Stimulated activated CD8-positive, alpha-beta memory T cell treated with anti-CD3 and anti-CD28 coated beads, Interleukin-12 subunit alpha, Interleukin-12 subunit beta, amount 100 ng/mL, for 24 hours (primary cell): ENCODE data around the gene NDUFV2.
"Not testable (repeated sequence)": the region's sequence is repeated elsewhere in the genome, so short reads cannot be mapped to it uniquely, and the experiment has no call there.

Source experiments
- DNase-seq: peaks from one replicate; pipeline ENCODE4 v3.0.0-alpha.2; 2020; ENCODE audit errors: extremely low read depth

NDUFV2 gene

GRCh38 chr18:9090578-9090977 is 11.9 kb upstream of the NDUFV2 start:
- no peak for DNase-seq

GRCh38 chr18:9091066-9091476 is 11.4 kb upstream of the NDUFV2 start:
- DNase-seq, result no peak

DNA sequence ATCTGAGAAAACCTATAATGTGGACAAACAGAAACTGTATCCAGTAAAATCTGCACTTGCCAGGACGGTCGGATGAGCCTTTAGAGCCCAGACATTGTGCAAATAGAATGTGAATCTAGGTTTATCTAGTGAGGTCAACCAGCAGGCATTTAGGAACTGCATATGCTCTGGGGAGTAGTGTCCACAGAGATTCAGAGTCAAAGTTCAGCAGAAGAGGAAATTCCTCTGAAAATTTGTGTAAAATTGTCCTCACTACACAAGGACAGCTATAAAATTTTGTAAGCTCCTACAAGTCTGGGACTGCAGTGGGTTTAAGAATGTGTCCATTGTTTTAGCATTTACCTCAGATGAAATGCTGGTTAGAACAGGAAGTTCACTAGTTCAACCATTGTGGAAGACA is 9.8 kb upstream of the NDUFV2 start:
- no peak for DNase-seq

GRCh38 chr18:9093109-9093508 is 9.4 kb upstream of the NDUFV2 start:
- not testable (repeated sequence) for DNase-seq

- no peak for DNase-seq
Observed at GRCh38 chr18:9094307-9095226, 7.9 kb upstream of the NDUFV2 start.

DNA sequence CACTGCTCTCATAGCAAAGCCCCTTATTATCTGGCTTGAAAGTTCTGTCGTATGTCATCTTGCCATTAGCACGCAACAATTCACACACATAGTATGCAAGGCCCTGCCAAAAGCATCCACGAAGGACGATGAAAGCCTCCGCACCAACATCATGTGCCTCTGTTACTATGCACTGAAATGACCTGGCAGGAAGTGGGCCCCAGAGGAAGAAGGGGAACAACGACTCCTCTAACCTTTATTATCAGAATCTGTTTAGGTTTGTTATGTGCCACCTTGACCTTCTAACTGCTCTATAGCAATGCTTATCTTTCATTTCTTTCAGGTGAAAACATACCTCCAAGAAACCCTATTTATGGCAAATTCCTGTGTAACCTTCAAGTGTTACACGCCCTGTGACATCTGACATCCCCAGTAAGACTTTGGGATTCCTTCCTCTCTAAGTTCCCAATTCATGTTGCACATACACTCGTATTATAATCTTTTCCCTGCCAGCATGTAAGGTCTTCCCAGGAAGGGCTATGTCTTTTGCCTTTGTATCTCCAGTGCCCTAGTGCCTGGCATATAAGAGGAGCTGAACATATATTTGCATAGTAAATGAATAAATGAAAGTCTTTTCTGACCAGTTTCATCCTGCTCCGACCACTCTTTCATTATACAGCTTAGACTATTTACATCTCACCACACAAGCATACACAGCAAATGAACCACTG is 7.0 kb upstream of the NDUFV2 start:
- DNase-seq, result no peak

DNA sequence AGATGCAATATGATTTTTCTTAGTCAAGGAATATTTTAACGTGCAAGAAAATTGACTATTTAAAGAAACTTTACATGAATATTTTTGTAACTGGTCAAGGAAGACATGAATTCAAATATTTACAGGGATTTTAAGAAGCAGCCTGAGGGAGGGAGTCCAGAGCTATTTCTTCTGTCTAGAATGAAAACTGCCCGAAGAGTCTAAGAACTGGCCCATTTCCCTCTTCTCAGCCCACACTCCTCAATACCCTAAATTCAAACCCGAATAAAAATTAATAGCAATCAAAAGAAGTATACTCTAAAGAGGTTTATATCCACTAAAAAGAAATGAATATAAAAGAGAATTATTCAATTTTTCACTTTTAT is 6.5 kb upstream of the NDUFV2 start:
- DNase-seq, result no peak

GRCh38 chr18:9096685-9097084 is 5.8 kb upstream of the NDUFV2 start:
- DNase-seq, result no peak

GRCh38 chr18:9097349-9097748 is 5.2 kb upstream of the NDUFV2 start:
- no peak for DNase-seq

- DNase-seq, result no peak
Observed at GRCh38 chr18:9100796-9101195, 1.7 kb upstream of the NDUFV2 start.

DNA sequence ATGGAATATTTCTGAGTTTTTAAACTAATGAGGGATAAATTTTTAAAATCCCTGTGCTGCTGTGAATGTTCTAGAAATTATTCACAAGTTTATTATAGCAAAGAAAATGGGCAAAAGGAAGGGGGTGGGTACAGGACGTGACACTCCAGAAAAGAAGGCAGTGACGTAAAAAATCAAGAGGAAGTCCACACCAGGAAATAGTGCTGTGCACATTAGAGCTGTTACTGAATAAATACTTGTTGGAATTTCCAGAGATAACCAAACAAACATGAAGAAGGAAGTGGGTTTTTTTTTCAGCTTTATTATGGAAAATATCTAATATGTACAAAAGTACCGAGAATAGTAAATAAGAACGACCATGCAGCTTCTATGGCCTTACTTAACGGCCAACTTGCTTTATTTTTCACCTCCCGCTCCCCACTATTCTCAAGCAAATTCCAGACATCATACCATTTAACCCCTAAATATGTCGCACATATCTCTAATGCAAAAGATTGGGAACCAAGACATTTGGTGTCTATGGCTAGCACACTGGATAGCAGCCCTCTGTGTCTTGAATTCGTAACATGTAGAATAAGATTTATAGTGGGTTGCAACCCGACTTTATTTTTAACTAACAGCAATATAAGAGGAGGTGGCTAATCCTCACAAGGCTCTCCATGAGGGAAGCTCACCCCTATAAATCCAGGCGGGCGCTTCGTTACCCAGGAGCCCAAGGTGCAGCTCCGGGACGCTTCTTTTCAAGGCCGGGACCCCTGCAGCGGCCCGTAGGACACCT is 580 bp upstream of the NDUFV2 start:
- DNase-seq, result no peak

DNA sequence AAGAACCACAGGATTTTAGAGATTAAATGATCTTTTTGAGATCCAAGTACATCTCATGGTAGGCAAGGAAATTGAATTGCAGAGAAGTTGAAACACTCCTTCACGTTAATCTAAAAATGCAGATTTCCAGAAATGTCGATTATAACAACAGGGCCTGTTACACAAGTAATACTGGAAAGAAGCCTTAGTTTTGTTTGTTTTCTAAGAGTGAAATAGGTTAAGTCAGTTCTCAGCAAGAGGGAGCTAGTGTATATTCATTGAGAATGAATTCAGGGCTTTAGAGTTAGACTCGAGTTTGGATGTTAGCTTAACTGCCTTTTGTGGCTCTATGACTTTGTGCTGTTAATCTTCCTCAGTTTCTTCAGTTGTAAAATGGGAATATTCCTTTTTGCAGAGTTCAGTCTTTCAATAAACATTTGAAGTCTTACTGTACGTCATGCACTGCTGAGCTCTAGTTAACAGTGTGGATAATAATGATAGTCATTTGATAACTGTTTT is 926 bp downstream of the NDUFV2 start:
- DNase-seq, result no peak

GRCh38 chr18:9104244-9104901 is 1.9 kb downstream of the NDUFV2 start:
- no peak for DNase-seq

DNA sequence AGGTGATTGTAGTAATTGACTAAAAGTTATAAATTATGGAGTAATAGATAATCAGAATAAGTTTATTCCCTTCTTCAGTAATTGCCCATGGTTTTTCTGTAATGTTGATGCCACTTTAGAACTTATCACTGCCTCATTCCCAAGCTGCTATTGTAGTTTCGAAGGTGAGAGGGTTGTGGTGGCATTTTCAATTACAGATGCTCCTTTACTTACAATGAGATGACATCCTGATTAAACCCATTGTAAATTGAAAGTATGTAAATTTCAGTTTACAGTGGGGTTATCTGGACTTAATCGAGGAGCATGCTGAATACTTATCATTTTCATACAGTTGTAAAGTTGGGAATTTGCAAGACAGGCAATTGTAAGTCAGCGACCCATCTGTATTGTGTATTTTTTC is 2.9 kb downstream of the NDUFV2 start:
- DNase-seq, result no peak

DNA sequence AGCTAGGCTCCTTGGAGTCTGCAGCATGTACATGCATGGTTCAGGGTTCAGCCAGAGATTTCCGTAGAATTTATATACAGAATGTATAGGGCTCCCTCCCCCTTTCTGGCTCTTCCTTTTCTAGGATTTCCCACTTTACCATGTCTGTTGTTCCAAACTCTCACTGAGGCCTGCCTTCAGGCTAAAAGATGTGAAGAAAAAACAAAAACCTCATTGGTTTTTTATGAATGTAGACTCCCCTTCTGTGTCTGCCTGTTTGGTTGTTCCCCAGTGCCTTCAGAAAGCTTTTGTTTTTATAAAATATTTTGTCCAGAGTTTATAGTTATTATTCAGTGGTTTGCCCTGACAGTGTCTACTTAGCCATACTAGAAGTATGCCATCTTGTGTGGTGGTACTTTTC is 3.6 kb downstream of the NDUFV2 start:
- no peak for DNase-seq

GRCh38 chr18:9106800-9107584 is 4.5 kb downstream of the NDUFV2 start:
- no peak for DNase-seq

DNA sequence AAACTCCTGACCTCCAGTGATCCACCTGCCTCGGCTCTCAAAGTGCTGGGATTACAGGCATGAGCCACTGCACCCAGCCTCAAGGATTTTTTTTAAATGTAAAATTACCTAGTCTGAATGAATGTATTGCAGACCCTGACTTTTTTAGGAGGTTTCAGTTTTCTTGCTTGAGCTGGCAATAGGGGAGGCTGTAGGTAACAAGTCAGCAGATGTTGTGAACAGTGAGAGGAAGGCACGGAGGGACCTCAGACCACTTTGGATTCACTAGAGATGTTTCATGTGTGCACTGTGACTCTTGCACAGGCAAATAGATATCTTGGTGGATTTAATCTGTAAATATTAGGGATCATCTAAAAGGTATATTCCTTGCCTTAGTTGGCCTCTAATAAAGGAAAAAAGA is 6.4 kb downstream of the NDUFV2 start:
- no peak for DNase-seq

DNA sequence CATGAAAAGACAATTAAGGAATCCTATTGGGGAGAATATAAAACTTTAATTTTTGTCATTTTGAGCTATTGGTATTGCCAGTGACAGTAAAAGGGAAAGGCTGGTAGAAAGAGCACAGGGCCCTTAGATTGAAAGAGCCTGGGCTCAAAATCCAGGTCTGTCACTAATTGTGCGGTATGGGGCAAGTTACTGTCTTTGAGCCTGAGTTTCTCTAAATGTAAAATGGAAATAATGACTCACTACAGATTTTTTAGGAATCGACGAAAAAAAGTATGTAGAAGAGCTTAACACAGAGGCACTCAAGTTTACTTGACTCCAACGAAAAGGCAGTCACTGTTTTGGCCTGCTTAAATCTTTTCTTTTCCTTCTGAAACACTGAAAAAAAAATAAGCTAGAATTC is 7.0 kb downstream of the NDUFV2 start:
- no peak for DNase-seq

DNA sequence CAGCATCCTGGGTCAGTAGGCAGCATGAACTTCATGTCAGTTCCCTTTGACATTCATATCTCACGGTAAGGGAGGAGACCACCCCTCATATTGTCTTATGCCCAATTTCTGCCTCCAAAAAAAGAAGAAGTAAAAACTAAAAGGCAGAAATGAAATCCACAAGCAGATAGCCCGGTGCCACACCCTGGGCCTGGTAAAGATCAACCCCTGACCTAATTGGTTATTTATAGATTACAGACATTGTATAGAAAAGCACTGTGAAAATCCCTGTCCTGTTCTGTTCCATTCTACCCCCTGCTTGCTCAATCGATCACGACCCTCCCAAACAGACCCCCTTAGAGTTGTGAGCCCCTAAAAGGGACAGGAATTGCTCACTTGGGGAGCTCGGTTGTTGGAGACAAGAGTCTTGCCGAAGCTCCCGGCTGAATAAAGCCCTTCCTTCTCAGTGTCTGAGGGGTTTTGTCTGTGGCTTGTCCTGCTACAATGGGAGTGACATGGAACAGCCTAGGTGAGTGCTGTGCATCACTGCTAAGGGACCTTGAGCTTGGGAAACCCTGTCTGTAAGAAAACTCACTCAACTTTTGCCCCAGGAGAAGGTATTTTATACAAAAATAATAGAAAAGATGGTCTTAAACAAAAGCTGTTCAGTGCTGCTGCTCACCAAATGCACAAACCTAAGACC is 11.1 kb downstream of the NDUFV2 start:
- DNase-seq, result no peak

- no peak for DNase-seq
Observed at GRCh38 chr18:9115984-9116383, 13.5 kb downstream of the NDUFV2 start.
